ENCODE data around the gene EIF3M.

Gene EIF3M

DNA sequence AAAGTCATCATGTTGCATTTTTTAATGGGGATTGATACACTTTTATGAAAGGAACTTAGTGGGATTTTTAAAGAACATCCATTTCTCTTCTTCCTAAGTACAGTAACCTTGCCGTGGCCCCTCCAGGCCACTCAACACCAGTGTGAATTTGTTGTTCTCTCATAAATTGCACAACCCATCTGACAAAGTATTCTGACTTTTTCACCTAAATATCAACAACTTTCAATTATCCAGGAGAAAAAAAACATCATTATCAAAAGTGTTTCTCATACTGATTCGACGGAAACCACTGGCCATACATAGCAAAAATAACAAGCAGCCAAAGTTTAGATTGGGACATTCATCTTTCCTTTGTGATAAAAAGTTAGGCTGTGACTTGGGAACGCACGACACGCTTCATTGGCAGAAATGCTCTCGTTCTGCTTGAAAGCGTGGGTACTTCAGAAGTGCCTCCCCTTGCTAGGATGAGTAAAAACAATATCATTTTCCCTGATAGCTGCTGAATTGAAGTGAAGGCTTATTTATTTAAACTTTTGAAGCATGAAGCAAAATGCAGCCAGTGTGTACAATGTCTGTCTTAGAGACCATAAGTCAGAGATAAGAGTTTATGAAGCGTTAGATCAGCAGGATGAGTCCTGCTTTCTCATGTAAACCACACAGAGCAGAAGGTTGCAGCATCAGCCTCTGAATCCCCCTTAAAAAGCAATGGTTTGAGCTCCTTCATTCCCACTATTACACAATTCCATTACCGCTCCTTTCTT lies 20.6 kb upstream of the EIF3M start:
- TF ChIP-seq, protein P1, sequence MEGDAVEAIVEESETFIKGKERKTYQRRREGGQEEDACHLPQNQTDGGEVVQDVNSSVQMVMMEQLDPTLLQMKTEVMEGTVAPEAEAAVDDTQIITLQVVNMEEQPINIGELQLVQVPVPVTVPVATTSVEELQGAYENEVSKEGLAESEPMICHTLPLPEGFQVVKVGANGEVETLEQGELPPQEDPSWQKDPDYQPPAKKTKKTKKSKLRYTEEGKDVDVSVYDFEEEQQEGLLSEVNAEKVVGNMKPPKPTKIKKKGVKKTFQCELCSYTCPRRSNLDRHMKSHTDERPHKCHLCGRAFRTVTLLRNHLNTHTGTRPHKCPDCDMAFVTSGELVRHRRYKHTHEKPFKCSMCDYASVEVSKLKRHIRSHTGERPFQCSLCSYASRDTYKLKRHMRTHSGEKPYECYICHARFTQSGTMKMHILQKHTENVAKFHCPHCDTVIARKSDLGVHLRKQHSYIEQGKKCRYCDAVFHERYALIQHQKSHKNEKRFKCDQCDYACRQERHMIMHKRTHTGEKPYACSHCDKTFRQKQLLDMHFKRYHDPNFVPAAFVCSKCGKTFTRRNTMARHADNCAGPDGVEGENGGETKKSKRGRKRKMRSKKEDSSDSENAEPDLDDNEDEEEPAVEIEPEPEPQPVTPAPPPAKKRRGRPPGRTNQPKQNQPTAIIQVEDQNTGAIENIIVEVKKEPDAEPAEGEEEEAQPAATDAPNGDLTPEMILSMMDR (IDR thresholded peaks at IDR 0.05), result no peak

DNA sequence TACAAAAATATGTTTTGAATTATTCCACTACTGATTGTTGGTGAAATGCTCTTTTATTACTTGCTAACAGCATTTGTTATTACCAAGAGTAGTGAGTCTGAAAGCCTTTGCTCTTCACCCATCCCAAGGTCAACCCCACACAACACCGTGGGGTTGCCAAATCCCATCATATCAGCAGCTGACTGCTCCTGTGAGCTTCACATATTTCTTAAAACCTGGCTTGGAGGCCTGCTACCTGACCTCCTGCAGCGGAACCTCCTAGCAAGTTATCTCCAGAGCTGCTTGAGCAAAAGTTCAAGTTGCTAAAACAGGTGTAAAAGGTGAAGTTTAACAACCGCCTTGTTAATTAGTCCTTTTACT lies 20.1 kb upstream of the EIF3M start:
- TF ChIP-seq, protein P1 (IDR thresholded peaks at IDR 0.05), result no peak

DNA sequence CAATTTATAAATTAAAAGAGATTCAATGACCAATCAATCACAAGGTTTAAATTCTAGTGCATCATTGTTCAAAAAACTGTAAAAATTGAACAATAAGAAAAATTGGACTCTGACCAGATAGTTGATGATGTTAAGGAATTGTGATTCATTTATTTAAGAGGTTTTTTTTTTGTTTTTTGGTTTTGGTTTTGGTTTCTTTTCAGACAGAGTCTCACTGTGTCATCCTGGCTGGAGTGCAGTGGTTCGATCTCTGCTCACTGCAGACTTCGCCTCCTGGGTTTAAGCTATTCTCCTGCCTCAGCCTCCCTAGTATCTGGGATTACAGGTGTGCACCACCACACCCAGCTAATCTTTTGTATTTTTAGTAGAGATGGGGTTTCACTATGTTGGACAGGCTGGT lies 17.1 kb upstream of the EIF3M start:
- TF ChIP-seq, protein P1 (IDR thresholded peaks at IDR 0.05), result no peak

DNA sequence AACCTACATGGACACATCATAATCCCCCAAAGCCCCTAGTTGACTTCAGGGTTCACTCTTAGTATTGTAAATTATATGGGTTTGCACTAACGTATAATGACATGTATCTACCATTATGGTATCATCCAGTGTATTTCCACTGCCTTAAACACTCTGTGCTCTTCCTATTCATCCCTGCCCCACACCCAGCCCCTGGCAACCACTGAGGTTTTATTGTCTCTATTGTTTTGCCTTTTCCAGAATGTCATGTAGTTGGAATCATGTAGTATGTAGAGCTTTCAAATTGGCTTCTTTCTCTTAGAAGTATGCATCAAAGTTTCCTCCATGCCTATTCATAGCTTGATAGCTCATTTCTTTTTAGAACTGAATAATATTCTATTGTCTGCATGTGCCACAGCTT lies 16.5 kb upstream of the EIF3M start:
- TF ChIP-seq, protein P1 (IDR thresholded peaks at IDR 0.05), result no peak

DNA sequence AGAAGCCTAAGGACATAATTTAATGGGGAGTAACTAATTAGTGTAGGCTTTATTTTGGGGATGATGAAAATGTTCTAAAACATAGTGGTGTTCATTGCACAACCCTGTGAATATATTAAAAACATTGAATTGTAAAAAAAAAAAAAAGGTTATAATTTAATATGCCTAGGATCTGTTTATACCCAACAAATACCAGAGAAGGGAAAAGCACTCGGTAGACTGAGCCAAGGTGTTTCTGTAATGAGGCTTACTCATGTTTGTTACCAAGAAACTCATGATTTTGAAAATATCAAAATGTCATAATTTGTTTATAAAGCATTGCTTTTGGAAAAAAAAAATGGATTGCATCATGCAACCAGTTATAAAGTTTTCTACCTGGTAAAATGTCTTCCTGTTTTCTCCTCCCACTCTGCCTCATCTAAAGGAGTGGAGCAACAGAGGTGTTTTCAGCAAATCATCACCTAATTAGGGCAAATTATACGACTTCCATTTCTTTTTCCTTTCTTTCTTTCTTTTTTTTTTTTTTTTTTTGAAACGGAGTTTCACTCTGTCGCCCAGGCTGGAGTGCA lies 14.2 kb upstream of the EIF3M start:
- TF ChIP-seq, protein P1 (IDR thresholded peaks at IDR 0.05), result no peak

DNA sequence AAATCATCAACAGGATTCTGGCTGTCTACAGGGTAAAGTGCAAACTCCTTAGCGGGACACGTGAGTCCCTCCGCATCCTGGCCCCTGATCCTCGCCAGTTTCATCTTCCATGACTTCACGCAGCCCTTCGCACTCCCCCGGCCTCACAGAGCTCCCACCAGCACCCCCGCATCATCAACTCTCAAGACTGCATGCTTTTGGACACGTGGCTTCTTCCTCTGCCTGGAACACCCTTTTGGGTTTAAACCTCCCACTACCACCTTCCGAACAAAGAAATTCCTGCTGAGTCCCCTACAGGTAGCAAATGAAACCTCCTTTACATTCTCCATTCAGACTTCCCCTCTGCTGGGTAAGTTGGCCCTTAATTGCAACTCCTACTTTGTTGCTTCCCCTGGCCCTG lies 12.6 kb upstream of the EIF3M start:
- TF ChIP-seq, protein P1 (IDR thresholded peaks at IDR 0.05), result no peak

DNA sequence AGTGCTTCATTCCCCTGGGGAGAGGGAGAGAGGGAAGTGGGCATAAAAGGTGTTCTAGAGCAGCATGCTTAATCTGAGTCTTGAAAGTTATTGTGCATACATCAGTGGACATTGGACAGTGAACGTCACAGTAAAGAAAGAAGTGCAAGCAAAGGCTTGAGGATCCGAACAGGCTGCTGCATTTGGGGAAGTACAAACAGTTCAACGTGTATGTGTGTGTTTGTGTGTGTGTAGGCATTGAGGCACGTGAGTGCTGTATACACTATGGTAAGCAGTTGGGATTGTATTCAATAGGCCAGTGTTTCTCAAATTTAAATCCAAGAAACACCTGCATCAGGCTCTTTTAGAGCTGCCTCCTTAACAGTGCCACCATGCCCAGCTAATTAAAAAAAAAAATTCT lies 10.4 kb upstream of the EIF3M start:
- TF ChIP-seq, protein P1 (IDR thresholded peaks at IDR 0.05), result no peak

Measured in LNCAP (cell line).